AG04450 (cell line): ENCODE results near the gene KLRG1. TPM values are rescaled to one million over a fixed set of nuclear protein-coding genes. Genes with fewer than 3 reads are reported as not detected.

Experiments
- CTCF ChIA-PET: fragments of 300-600, 350-600 bp; formaldehyde crosslinking; extraction: SDS; loops from one replicate; lab custom pipeline; 2022; ENCODE audit warnings: antibody characterized with exemption, inconsistent platforms; lab: Charles Lee
- POLR2A ChIA-PET: fragments of 350-600 bp; formaldehyde crosslinking; extraction: SDS; loops from one replicate; lab custom pipeline; 2021; ENCODE audit warnings: antibody characterized with exemption, inconsistent platforms; lab: Yijun Ruan, JAX
- DNase-seq: peaks from one replicate; pipeline ENCODE4 v3.0.0-alpha.2; 2011; ENCODE audit warnings: low read depth, low spot score
- H3K27ac ChIP-seq: one replicate; pipeline ENCODE4 v1.5.1; 2012; ENCODE audit warnings: low read depth, low read length, control low read depth
- H3K27me3 ChIP-seq: one replicate; pipeline ENCODE4 v1.6.0; 2012; ENCODE audit warnings: low read length; ENCODE audit not compliant: control insufficient read depth, insufficient read depth
- H3K4me3 ChIP-seq: 2 replicates; pipeline ENCODE4 v1.5.1; 2011; ENCODE audit warnings: mild to moderate bottlenecking, low read depth, low read length, control low read depth
- H3K9me3 ChIP-seq: 2 replicates; pipeline ENCODE4 v1.5.1; 2012; ENCODE audit warnings: low read length; ENCODE audit not compliant: control insufficient read depth, insufficient read depth
- polyA plus RNA-seq: library from polyadenylated mRNA; depleted of rRNA; stranded (reverse); fragments of >200 nt; gene quantifications from 2 replicates; pipeline ENCODE4 v1.2.3, GENCODE V29; 2011
- TF ChIP-seq, protein P1 (sequence below): IDR thresholded peaks from 2 replicates; pipeline ENCODE4 v1.5.1; 2011; ENCODE audit warnings: low read depth, low read length, control low read depth, inconsistent platforms

KLRG1 gene
- polyA plus RNA-seq, 1 experiment: 1.7 TPM

DNA sequence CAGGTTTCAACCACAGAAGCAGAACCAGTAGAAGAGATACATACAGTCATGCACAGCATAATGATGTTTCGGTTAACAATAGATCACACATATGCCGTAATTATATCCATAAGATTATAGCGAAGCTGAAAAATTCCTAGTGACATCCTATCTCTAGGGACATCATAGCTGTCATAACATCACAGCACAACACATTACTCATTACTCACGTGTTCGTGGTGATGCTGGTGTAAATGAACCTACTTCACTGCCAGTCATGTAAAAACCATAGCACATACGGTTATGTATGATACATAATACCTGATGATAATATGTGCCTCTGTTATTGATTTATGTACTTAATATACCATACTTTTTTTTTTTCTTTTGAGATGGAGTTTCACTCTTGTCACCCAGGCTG is 44.7 kb downstream of the KLRG1 start:
- CTCF ChIA-PET: interaction anchor here (1.0 kb wide), 1 partner anchor 490 kb away, joined by 3 read pairs; no protein-coding TSS in a partner anchor
- no peak for DNase-seq
- POLR2A ChIA-PET: no interaction called here

DNA sequence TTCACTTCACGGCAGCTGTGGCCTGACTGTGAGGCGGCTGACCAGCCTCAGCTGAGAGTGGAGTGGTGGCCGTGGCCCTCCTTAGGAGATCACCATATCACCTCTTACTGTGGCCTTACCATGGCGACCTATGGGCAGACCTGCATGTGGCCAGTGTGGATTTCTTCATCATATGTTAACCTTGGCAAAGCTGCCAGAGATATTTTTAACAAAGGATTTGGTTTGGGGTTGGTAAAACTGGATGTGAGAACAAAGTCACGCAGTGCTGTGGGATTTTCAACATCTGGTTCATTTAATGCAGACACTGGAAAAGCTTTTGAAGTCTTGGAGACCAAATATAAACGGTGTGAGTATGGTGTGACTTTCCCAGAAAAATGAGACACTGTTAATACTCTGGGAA is 46.9 kb downstream of the KLRG1 start:
- H3K27ac ChIP-seq: no peak overlapping the region
- POLR2A ChIA-PET: no interaction called here
- no peaks in the 10 kb centered on the region for H3K9me3 ChIP-seq
- H3K4me3 ChIP-seq: no peak overlapping the region
- CTCF ChIA-PET: interaction anchor here (1.5 to 4.3 kb wide), 3 partner anchors 13 to 492 kb away, joined by 5 to 34 read pairs (median 6); no protein-coding TSS in a partner anchor
- TF ChIP-seq, protein P1, sequence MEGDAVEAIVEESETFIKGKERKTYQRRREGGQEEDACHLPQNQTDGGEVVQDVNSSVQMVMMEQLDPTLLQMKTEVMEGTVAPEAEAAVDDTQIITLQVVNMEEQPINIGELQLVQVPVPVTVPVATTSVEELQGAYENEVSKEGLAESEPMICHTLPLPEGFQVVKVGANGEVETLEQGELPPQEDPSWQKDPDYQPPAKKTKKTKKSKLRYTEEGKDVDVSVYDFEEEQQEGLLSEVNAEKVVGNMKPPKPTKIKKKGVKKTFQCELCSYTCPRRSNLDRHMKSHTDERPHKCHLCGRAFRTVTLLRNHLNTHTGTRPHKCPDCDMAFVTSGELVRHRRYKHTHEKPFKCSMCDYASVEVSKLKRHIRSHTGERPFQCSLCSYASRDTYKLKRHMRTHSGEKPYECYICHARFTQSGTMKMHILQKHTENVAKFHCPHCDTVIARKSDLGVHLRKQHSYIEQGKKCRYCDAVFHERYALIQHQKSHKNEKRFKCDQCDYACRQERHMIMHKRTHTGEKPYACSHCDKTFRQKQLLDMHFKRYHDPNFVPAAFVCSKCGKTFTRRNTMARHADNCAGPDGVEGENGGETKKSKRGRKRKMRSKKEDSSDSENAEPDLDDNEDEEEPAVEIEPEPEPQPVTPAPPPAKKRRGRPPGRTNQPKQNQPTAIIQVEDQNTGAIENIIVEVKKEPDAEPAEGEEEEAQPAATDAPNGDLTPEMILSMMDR: no peak
- no peak for DNase-seq
- no peaks in the 10 kb centered on the region for H3K27me3 ChIP-seq

More for the DNA sequence above, 44.7 kb downstream of the KLRG1 start:
- H3K27ac ChIP-seq: no peak overlapping the region
- no peaks in the 10 kb centered on the region for H3K27me3 ChIP-seq
- no peak overlapping the region for H3K4me3 ChIP-seq
- H3K9me3 ChIP-seq: no peaks in the 10 kb centered on the region
- TF ChIP-seq, protein P1: no peak

DNA sequence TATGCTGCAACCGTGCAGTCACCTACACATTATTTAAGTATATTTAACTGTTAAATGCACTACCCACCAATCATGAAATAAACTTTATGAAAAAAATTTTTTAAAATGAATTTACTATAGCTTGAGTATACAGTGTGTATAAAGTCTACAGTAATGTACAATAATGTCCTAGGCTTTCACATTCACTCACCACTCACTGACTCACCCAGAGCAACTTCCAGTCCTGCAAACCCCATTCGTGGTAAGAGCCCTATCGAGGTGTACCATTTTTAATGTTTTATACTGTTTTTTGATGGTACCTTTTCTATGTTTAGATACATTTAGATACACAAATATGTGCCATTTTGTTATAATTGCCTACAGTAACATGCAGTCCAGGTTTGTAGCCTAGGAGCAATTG is 48.1 kb downstream of the KLRG1 start:
- DNase-seq: no peak
- H3K4me3 ChIP-seq: no peak overlapping the region
- TF ChIP-seq, protein P1: no peak
- POLR2A ChIA-PET: no interaction called here
- CTCF ChIA-PET: interaction anchor here (1.5 to 4.3 kb wide), 2 partner anchors 11 to 380 kb away, joined by 5 to 34 read pairs; no protein-coding TSS in a partner anchor
- H3K9me3 ChIP-seq: no peaks in the 10 kb centered on the region
- no peaks in the 10 kb centered on the region for H3K27me3 ChIP-seq
- no peak overlapping the region for H3K27ac ChIP-seq

- POLR2A ChIA-PET: interaction anchor here (0.7 kb wide), 1 partner anchor 101 kb away, joined by 5 read pairs; no protein-coding TSS in a partner anchor
- Histone ChIP-seq H3K4me3 (no peak overlapping the region), H3K9me3 (no peaks in the 10 kb centered on the region), H3K27ac (no peak overlapping the region), H3K27me3 (no peaks in the 10 kb centered on the region)
- peak; percentile 4 for DNase-seq
- TF ChIP-seq, protein P1: peak; percentile 75
- CTCF ChIA-PET: interaction anchor here (0.6 to 4.3 kb wide), 17 partner anchors 9 to 1276 kb away, joined by 3 to 43 read pairs (median 4); partner anchors contain the start of gene M6PR
Observed at GRCh38 chr12:9039397-9039977, 50.1 kb downstream of the KLRG1 start.

- no peak for DNase-seq
- TF ChIP-seq, protein P1: no peak
- ChIA-PET POLR2A (no interaction called here), CTCF (interaction anchor here (0.9 to 1.6 kb wide), 3 partner anchors 9 to 496 kb away, joined by 3 read pairs; no protein-coding TSS in a partner anchor)
- Histone ChIP-seq H3K27ac (no peak overlapping the region), H3K4me3 (no peak overlapping the region), H3K9me3 (no peaks in the 10 kb centered on the region), H3K27me3 (no peaks in the 10 kb centered on the region)
Observed at GRCh38 chr12:9040484-9041186, 51.3 kb downstream of the KLRG1 start.
